ENCODE data around the gene GGCX.
A peak's percentile ranks its signal among the peaks of the same experiment; 100 is the strongest.

Gene GGCX

DNA sequence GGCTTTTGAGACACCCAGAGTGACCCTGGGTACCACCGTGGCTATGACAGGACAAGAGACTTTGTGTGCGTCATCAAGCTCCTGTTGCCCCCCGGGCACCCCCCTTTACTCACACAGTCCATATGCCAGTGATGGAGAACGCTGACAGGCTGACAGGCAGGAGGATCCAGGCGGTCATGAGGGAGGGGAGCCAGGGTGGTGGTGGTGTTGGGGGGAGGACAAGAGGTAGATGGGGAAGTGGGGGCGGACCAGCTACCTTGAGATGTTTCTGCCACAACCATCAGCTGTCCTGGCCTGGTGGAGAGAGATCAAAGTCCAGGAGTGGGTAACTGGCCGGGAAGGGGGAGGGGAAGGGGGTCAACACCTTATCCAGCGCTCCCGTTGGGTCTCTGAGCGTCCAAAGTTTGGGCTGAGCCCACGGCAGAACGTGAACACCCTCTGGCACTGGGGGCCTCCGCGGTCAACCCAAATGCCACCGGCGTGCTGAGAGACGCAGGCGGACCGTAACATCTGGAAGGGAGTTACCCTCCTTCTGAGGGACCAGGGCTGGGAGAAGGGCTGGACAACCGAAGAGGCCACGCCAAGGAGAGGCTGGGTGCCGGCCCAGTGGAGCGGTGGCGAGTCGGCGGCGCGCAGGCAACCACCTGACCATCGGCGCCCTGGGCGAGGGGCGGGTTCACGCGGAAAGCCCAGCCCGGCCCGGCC is 40.6 kb upstream of the GGCX start:
- Histone ChIP-seq H3K27ac (peak overlapping the region; percentile 52 to 75 (median 66)), H3K36me3 (peaks cover 30 to 58% (median 45%) of the 10 kb centered on the region in 11 experiments), H3K4me2 (peak overlapping the region; percentile 87 to 99 (median 95)), H3K4me3 (peak overlapping the region; percentile 71 to 85 (median 77)), H4K20me1 (peaks cover 3 to 58% (median 37%) of the 10 kb centered on the region in 11 experiments; a peak in 15 of 22 replicates), H3K4me1 (peaks cover 25 to 72% (median 46%) of the 10 kb centered on the region in 10 experiments), H3K9ac (peak overlapping the region; percentile 74 to 91 (median 82)), H3K27me3 (no peaks in the 10 kb centered on the region), H3K9me3 (replicated peaks in 1 of 11) (no peaks in the 10 kb centered on the region)
- TF ChIP-seq Cebpa-rat (IDR thresholded peaks at IDR 0.05): no peak

- Histone ChIP-seq H3K27me3 (no peaks in the 10 kb centered on the region), H3K4me1 (peaks cover 32 to 78% (median 52%) of the 10 kb centered on the region in 10 experiments), H3K36me3 (peaks cover 33 to 56% (median 43%) of the 10 kb centered on the region in 11 experiments), H3K27ac (no peak overlapping the region), H3K9ac (peak overlapping the region in 10 of 11 experiments; percentile 74 to 91 (median 82); a peak in 16 of 22 replicates), H3K4me2 (peak overlapping the region; percentile 87 to 99 (median 95)), H3K9me3 (replicated peaks in 1 of 11) (no peaks in the 10 kb centered on the region), H4K20me1 (peaks cover 8 to 63% (median 35%) of the 10 kb centered on the region in 11 experiments; a peak in 16 of 22 replicates), H3K4me3 (peak overlapping the region in 8 of 10 experiments; percentile 72 to 85 (median 78); a peak in 16 of 20 replicates)
- no peak for TF ChIP-seq Cebpa-rat (IDR thresholded peaks at IDR 0.05)
Measured at GRCh38 chr2:85600951-85601770, 39.9 kb upstream of the GGCX start.

DNA sequence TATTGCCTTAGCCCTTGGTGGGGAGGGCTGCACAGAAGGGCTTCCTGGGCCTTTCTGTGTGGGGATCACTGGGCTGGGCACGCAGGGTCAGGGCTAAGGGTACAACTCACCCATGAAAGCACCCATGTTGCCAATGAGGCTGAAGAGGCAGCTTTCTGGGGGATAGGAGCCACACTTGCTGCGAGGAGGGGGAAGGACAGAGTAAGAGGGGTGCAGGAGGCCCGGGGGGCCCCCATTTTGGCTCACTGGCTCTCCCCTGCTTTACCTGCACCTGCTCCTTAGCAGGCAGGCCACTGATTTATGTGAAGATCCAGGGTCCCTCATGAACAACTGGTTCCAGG is 38.9 kb upstream of the GGCX start:
- Histone ChIP-seq H3K27me3 (no peaks in the 10 kb centered on the region), H4K20me1 (peaks cover 8 to 63% (median 32%) of the 10 kb centered on the region in 11 experiments; a peak in 15 of 22 replicates), H3K9me3 (replicated peaks in 1 of 11) (no peaks in the 10 kb centered on the region), H3K4me3 (no peak overlapping the region), H3K9ac (peak overlapping the region in 5 of 11 experiments; percentile 9 to 91 (median 27); a peak in 5 of 22 replicates), H3K36me3 (peaks cover 30 to 47% (median 35%) of the 10 kb centered on the region in 11 experiments), H3K27ac (no peak overlapping the region), H3K4me2 (no peak overlapping the region; a peak in 2 of 22 replicates), H3K4me1 (peaks cover 34 to 68% (median 53%) of the 10 kb centered on the region in 10 experiments)
- no peak for TF ChIP-seq Cebpa-rat (IDR thresholded peaks at IDR 0.05)

DNA sequence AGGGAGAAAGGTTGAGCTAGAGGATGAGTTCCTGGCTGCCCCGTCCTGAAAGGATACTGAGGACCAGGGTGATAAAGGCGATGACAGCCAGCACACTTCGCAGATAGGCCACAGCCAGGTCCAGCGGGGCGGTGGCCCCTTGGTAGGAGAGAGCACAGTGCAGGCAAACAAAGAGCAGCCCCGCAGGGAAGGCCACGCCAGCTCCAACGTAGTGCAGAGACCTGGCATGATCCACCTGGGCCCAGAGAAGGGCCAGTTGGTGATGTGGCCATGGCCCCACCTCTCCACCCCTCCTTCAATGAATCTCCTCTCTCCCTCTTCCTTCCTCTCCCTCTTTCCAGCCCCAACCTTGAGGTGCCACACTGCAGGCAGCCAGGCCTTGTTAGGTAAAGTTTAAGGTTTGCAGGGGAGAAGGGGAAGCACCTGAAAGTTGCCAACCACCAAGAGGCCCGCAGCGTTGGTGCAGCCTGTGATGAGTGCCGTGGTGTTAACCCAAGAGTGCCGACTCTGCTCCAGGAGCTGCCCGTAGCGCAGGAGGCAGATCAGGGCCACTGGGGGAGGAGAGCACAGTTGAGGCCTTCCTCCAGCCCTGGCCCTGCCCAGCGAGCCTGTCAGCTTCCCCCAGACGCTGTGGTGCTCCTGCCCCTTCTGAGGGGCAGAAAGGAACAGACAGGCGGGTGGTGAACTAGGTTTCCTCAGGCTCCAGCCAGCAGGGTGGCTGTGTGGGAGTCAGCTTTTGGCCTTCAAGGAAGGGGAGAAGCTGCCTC is 38.4 kb upstream of the GGCX start:
- no peaks in the 10 kb centered on the region for H3K27me3 ChIP-seq
- H3K4me3 ChIP-seq: no peak overlapping the region
- H3K27ac ChIP-seq: no peak overlapping the region
- no peaks in the 10 kb centered on the region for H3K9me3 ChIP-seq (replicated peaks in 1 of 11)
- peaks cover 30 to 47% (median 35%) of the 10 kb centered on the region in 11 experiments for H3K36me3 ChIP-seq
- peaks cover 8 to 62% (median 29%) of the 10 kb centered on the region in 11 experiments; a peak in 15 of 22 replicates for H4K20me1 ChIP-seq
- H3K4me2 ChIP-seq: peak overlapping the region in 1 of 11 experiments; percentile 7; a peak in 2 of 22 replicates
- no peak for TF ChIP-seq Cebpa-rat (IDR thresholded peaks at IDR 0.05)
- peaks cover 38 to 65% (median 53%) of the 10 kb centered on the region in 10 experiments for H3K4me1 ChIP-seq
- peak overlapping the region in 6 of 11 experiments; percentile 9 to 91 (median 32); a peak in 5 of 22 replicates for H3K9ac ChIP-seq

- Histone ChIP-seq H3K36me3 (peaks cover 30 to 47% (median 36%) of the 10 kb centered on the region in 11 experiments), H3K27ac (no peak overlapping the region), H4K20me1 (peaks cover 8 to 57% (median 26%) of the 10 kb centered on the region in 11 experiments; a peak in 15 of 22 replicates), H3K9me3 (replicated peaks in 1 of 11) (no peaks in the 10 kb centered on the region), H3K4me2 (peak overlapping the region in 1 of 11 experiments; percentile 7; a peak in 2 of 22 replicates), H3K27me3 (no peaks in the 10 kb centered on the region), H3K4me3 (no peak overlapping the region), H3K4me1 (peaks cover 43 to 65% (median 53%) of the 10 kb centered on the region in 10 experiments), H3K9ac (peak overlapping the region in 2 of 11 experiments; percentile 38 to 39; a peak in 4 of 22 replicates)
- TF ChIP-seq Cebpa-rat (IDR thresholded peaks at IDR 0.05): no peak
Measured at GRCh38 chr2:85598594-85599340, 37.5 kb upstream of the GGCX start.

DNA sequence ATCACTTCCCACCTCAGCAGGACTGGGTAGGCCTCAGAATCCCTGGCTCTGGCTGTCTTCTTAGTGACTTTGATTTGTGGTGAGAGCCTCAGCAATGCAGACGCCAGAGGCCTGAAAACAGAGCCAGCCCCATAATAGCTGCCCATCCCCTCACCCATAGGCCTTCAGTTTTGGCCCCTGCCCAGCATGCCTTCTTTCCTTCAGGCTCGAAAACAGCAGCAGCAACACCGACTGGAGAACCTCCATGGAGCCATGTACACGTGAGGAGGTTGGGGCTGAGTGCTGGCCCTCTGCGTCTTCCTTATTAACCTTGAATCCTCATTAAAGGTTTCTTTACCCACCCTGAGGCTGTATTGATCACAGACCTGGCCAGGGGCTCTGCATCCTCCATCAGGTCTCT is 35.9 kb upstream of the GGCX start:
- H3K4me1 ChIP-seq: peaks cover 36 to 71% (median 46%) of the 10 kb centered on the region in 10 experiments
- H3K9ac ChIP-seq: peak overlapping the region; percentile 78 to 93 (median 90); a peak in 16 of 22 replicates
- H4K20me1 ChIP-seq: peaks cover 8 to 57% (median 26%) of the 10 kb centered on the region in 11 experiments; a peak in 15 of 22 replicates
- H3K4me2 ChIP-seq: peak overlapping the region in 10 of 11 experiments; percentile 93 to 99 (median 96); a peak in 21 of 22 replicates
- peaks cover 30 to 59% (median 45%) of the 10 kb centered on the region in 11 experiments for H3K36me3 ChIP-seq
- H3K27ac ChIP-seq: peak overlapping the region in 1 of 11 experiments; percentile 89; a peak in 1 of 22 replicates
- H3K4me3 ChIP-seq: peak overlapping the region in 9 of 10 experiments; percentile 83 to 95 (median 90); a peak in 11 of 20 replicates
- H3K9me3 ChIP-seq (replicated peaks in 1 of 11): no peaks in the 10 kb centered on the region
- no peak for TF ChIP-seq Cebpa-rat (IDR thresholded peaks at IDR 0.05)
- H3K27me3 ChIP-seq: no peaks in the 10 kb centered on the region

DNA sequence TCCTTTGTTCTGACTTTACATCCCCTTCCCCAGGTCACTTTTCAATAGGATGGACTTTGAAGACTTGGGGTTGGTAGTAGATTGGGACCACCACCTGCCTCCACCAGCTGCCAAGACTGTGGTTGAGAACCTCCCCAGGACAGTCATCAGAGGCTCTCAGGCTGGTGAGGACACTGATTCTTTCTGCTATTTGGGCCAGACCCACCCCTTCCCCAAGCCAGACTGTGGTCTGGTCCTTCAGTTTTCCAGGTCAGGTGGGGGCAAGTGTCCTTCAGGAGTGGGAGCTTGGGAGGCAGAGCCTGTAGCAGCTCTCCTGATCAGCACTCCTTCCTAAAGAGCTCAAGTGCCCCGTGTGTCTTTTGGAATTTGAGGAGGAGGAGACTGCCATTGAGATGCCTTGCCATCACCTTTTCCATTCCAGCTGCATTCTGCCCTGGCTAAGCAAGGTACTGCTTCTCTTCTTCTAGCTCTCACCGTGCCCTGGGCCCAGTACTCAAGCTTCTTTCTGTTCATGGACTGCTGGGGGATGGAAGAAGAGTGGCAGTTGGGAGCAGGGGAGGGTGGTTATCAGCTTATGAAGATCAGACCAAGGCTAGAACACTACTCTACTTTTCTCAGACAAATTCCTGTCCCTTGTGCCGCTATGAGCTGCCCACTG is 35.3 kb upstream of the GGCX start:
- peak overlapping the region; percentile 89 to 99 (median 96) for H3K4me2 ChIP-seq
- no peaks in the 10 kb centered on the region for H3K9me3 ChIP-seq (replicated peaks in 1 of 11)
- peaks cover 30 to 75% (median 41%) of the 10 kb centered on the region in 10 experiments for H3K4me1 ChIP-seq
- H4K20me1 ChIP-seq: peaks cover 8 to 54% (median 26%) of the 10 kb centered on the region in 11 experiments; a peak in 15 of 22 replicates
- H3K4me3 ChIP-seq: peak overlapping the region; percentile 83 to 95 (median 90)
- H3K36me3 ChIP-seq: peaks cover 33 to 65% (median 51%) of the 10 kb centered on the region in 11 experiments
- H3K27me3 ChIP-seq: no peaks in the 10 kb centered on the region
- H3K9ac ChIP-seq: peak overlapping the region; percentile 78 to 93 (median 90)
- no peak for TF ChIP-seq Cebpa-rat (IDR thresholded peaks at IDR 0.05)
- H3K27ac ChIP-seq: peak overlapping the region in 10 of 11 experiments; percentile 73 to 93 (median 88); a peak in 15 of 22 replicates
